Memory B cell (primary cell): ENCODE results near the gene SLC6A8.
"Not testable (repeated sequence)": the region's sequence is repeated elsewhere in the genome, so short reads cannot be mapped to it uniquely, and the experiment has no call there.

Experiments used
- ATAC-seq: fragments of 150-1000 bp; cut with Tn5 transposase; 2 replicates; pipeline ENCODE4 v1.10.0; 2021; ENCODE audit warnings: low read depth, mild to moderate bottlenecking, moderate library complexity
- DNase-seq, 2 donors: peaks; one replicate each; pipeline ENCODE4 v3.0.0; 2022; ENCODE audit warnings: low spot score in 2 of 2
- H3K27ac Mint-ChIP-seq: one replicate; pipeline ENCODE4 v1.8.0; 2022; ENCODE audit warnings: mild to moderate bottlenecking, moderate library complexity, mixed read lengths
- H3K27me3 Mint-ChIP-seq: one replicate; pipeline ENCODE4 v1.8.0; 2022; ENCODE audit warnings: mixed read lengths
- H3K36me3 Mint-ChIP-seq: one replicate; pipeline ENCODE4 v1.8.0; 2022; ENCODE audit warnings: mild to moderate bottlenecking, mixed read lengths
- H3K4me1 Mint-ChIP-seq: one replicate; pipeline ENCODE4 v1.8.0; 2022; ENCODE audit warnings: mixed read lengths
- H3K4me3 Mint-ChIP-seq: one replicate; pipeline ENCODE4 v1.8.0; 2022; ENCODE audit warnings: mild to moderate bottlenecking, moderate library complexity, mixed read lengths
- H3K9me3 Mint-ChIP-seq: one replicate; pipeline ENCODE4 v1.8.0; 2022; ENCODE audit warnings: mixed read lengths

Gene SLC6A8

GRCh38 chrX:153690466-153690865 lies 2.7 kb downstream of the SLC6A8 start:
- Mint-ChIP-seq H3K27ac (no peak overlapping the region), H3K27me3 (peaks cover 3% of the 10 kb centered on the region), H3K4me1 (peaks cover 2% of the 10 kb centered on the region), H3K4me3 (no peak overlapping the region), H3K9me3 (no peaks in the 10 kb centered on the region), H3K36me3 (peaks cover 2% of the 10 kb centered on the region)
- DNase-seq: no peak
- ATAC-seq: no peak

GRCh38 chrX:153691032-153691827 lies 3.5 kb downstream of the SLC6A8 start:
- not testable (repeated sequence) for H3K27ac Mint-ChIP-seq, ATAC-seq

GRCh38 chrX:153692003-153692402 lies 4.3 kb downstream of the SLC6A8 start:
- ATAC-seq (no peak), DNase-seq (no peak)
- no peak overlapping the region for H3K27ac Mint-ChIP-seq
- no peaks in the 10 kb centered on the region for H3K27me3 Mint-ChIP-seq
- peaks cover 2% of the 10 kb centered on the region for H3K4me1 Mint-ChIP-seq
- H3K4me3 Mint-ChIP-seq: no peak overlapping the region
- no peaks in the 10 kb centered on the region for H3K9me3 Mint-ChIP-seq
- H3K36me3 Mint-ChIP-seq: peaks cover 2% of the 10 kb centered on the region

More at GRCh38 chrX:153691032-153691827, 3.5 kb downstream of the SLC6A8 start:
- not testable (repeated sequence) for H3K9me3 Mint-ChIP-seq, DNase-seq, H3K36me3 Mint-ChIP-seq, H3K4me3 Mint-ChIP-seq, H3K27me3 Mint-ChIP-seq, H3K4me1 Mint-ChIP-seq

DNA sequence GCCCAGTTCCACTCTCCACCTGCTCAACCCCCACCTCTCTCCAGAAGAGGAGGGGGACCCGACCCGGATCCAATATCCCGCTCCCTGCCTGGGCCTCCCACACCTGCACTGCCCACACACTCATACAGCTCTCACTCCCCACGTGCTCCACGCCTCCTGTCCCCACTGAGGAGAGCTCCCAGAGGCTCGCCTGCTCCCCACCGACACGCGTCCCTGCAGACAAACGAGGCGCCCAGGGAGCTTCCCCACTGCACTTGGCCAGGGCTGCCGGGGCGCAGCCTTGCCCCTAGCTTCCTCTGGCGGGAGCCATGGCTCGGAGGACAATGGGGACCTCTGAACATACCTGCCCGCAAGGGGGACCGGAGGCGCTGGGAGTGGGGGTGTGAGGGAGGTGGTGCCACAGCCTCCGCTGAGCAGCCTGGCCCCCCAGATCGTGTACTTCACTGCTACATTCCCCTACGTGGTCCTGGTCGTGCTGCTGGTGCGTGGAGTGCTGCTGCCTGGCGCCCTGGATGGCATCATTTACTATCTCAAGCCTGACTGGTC lies 5.0 kb downstream of the SLC6A8 start:
- peaks cover 8% of the 10 kb centered on the region for H3K36me3 Mint-ChIP-seq
- ATAC-seq (no peak), DNase-seq (no peak)
- H3K9me3 Mint-ChIP-seq: no peaks in the 10 kb centered on the region
- no peaks in the 10 kb centered on the region for H3K4me1 Mint-ChIP-seq
- no peaks in the 10 kb centered on the region for H3K27me3 Mint-ChIP-seq
- H3K4me3 Mint-ChIP-seq: no peak overlapping the region
- no peak overlapping the region for H3K27ac Mint-ChIP-seq

DNA sequence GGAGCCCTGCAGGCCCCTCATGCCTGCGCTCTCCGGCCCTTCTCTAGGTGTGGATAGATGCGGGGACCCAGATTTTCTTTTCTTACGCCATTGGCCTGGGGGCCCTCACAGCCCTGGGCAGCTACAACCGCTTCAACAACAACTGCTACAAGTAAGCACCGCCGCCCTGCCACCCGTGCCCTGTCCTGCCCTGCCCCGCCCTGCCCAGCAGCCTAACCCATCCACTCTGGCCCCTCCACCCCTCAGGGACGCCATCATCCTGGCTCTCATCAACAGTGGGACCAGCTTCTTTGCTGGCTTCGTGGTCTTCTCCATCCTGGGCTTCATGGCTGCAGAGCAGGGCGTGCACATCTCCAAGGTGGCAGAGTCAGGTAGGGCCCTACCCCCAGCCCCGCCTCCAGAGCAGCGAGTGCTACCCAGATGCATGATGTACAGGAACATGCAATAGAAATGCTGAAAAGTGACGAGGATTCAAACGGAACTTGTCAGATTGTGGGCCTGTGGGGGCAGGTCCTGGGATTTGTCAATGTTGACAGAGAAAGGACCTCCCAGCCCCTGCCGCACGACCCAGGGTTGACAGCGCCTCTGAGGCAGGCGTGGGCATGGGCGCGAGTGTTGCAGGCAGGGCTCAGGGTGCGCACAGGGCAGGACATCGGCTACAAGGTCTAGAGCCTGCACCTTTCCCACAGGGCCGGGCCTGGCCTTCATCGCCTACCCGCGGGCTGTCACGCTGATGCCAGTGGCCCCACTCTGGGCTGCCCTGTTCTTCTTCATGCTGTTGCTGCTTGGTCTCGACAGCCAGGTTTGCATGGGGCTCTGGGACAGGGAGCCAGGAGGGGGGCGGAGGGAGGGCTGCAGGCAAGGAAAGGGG lies 5.7 kb downstream of the SLC6A8 start:
- ATAC-seq (no peak), DNase-seq (no peak)
- Mint-ChIP-seq H3K27me3 (no peaks in the 10 kb centered on the region), H3K4me3 (no peak overlapping the region), H3K4me1 (no peaks in the 10 kb centered on the region), H3K9me3 (no peaks in the 10 kb centered on the region), H3K36me3 (peaks cover 8% of the 10 kb centered on the region), H3K27ac (no peak overlapping the region)

GRCh38 chrX:153694256-153694655 lies 6.5 kb downstream of the SLC6A8 start:
- not testable (repeated sequence) for H3K27ac Mint-ChIP-seq, H3K27me3 Mint-ChIP-seq, H3K4me1 Mint-ChIP-seq, H3K36me3 Mint-ChIP-seq, ATAC-seq, H3K4me3 Mint-ChIP-seq, DNase-seq, H3K9me3 Mint-ChIP-seq

DNA sequence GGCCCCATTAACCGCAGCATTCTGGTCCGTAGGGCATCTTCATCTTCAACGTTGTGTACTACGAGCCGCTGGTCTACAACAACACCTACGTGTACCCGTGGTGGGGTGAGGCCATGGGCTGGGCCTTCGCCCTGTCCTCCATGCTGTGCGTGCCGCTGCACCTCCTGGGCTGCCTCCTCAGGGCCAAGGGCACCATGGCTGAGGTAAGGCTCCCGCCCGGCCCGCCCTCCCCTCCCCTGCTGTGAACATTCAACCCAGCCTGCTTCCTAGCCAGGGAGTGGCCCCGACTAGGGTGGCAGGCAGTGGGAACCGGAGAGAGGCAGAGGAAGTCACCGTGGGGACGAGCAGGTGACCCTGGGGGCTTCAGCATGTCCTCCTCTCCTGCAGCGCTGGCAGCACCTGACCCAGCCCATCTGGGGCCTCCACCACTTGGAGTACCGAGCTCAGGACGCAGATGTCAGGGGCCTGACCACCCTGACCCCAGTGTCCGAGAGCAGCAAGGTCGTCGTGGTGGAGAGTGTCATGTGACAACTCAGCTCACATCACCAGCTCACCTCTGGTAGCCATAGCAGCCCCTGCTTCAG lies 7.1 kb downstream of the SLC6A8 start:
- H3K4me1 Mint-ChIP-seq: no peaks in the 10 kb centered on the region
- DNase-seq (no peak), ATAC-seq (no peak)
- H3K36me3 Mint-ChIP-seq: peaks cover 8% of the 10 kb centered on the region
- H3K4me3 Mint-ChIP-seq: no peak overlapping the region
- no peak overlapping the region for H3K27ac Mint-ChIP-seq
- H3K27me3 Mint-ChIP-seq: no peaks in the 10 kb centered on the region
- H3K9me3 Mint-ChIP-seq: no peaks in the 10 kb centered on the region

GRCh38 chrX:153696100-153696499 lies 8.4 kb downstream of the SLC6A8 start:
- Mint-ChIP-seq H3K9me3 (no peaks in the 10 kb centered on the region), H3K36me3 (peaks cover 8% of the 10 kb centered on the region), H3K4me3 (no peak overlapping the region), H3K4me1 (no peaks in the 10 kb centered on the region), H3K27me3 (no peaks in the 10 kb centered on the region), H3K27ac (no peak overlapping the region)
- DNase-seq (no peak), ATAC-seq (no peak)

DNA sequence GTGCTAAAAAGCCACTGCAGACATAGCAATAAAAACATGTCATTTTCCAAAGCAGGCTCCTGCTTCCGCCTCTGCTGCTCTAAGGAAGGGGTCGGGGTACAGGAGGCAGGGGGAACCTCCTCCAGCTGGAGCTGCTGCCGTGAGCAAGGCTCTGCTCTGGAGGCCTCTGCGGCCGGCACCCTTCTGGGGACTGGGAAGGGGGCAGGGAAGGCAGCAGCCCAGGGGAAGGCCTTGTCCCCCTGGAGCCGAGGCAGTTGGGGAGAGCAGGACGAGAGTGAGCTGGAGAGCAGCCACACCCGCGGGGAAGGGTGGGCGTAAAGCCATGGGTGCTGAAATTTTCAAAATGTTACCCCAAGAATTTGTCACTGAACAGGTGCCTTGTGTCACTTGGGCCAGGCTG lies 8.8 kb downstream of the SLC6A8 start:
- H3K9me3 Mint-ChIP-seq, ATAC-seq, H3K27me3 Mint-ChIP-seq, H3K27ac Mint-ChIP-seq, DNase-seq, H3K4me1 Mint-ChIP-seq, H3K4me3 Mint-ChIP-seq, H3K36me3 Mint-ChIP-seq: not testable (repeated sequence)

- not testable (repeated sequence) for DNase-seq, H3K4me1 Mint-ChIP-seq, H3K27me3 Mint-ChIP-seq, H3K4me3 Mint-ChIP-seq, H3K27ac Mint-ChIP-seq, H3K9me3 Mint-ChIP-seq, H3K36me3 Mint-ChIP-seq, ATAC-seq
Observed at GRCh38 chrX:153696986-153697722, 9.4 kb downstream of the SLC6A8 start.

DNA sequence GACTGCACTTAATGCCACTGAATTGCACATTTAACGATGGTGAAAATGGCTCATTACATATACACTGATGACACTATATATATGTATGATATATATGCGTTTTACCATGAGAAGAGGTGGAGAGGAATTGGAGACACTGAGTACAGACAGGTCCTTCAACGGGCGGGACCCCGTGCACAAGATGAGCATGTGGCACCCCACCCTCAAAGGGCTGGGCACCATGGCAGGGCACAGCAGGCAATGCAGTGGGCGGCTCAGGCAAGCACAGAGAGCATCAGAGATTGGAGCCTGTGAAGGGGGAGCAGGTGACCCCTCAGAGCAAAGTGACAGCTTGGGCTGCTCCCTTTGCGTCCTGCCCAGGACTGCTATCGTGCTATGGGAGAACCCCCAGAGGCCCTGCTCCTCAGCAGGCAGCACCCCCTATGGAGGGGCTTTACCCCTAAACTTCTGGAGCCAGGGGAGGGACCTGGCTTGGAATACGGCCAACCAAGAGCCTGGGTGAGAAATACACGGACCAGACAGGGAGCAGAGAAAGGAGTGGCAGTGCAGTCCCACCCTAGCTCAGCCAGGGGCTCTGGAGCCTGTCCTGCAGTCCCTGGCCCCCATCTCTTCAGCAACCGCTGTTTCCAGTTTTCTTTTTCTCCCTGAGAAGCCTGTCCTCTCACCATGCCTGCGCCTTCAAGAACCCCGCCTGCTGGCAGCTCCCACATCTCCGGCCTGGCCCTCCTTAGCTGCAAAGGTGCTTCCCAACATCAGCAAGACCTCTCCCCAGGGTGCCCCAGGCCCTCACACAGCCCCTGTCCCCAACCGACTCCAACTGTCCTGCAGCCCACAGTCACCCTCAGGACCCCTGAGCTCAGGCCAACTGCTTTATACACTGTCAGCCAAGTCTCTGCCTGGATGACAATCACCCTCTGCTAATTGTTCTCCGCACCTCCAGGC lies 10.5 kb downstream of the SLC6A8 start:
- H3K27ac Mint-ChIP-seq: no peak overlapping the region
- no peaks in the 10 kb centered on the region for H3K4me1 Mint-ChIP-seq
- H3K27me3 Mint-ChIP-seq: no peaks in the 10 kb centered on the region
- H3K4me3 Mint-ChIP-seq: no peak overlapping the region
- H3K9me3 Mint-ChIP-seq: no peaks in the 10 kb centered on the region
- DNase-seq: no peak
- peaks cover 8% of the 10 kb centered on the region for H3K36me3 Mint-ChIP-seq
- no peak for ATAC-seq

GRCh38 chrX:153699210-153699783 lies 11.6 kb downstream of the SLC6A8 start:
- not testable (repeated sequence) for DNase-seq, H3K4me3 Mint-ChIP-seq, ATAC-seq, H3K4me1 Mint-ChIP-seq, H3K27ac Mint-ChIP-seq, H3K9me3 Mint-ChIP-seq, H3K36me3 Mint-ChIP-seq, H3K27me3 Mint-ChIP-seq
